HepG2 (cell line): Measurements from ENCODE around the gene GIMAP4. TPM values are rescaled to one million over a fixed set of nuclear protein-coding genes. Genes with fewer than 3 reads are reported as not detected.

Experiments used
- ATAC-seq: fragments of 200-7000 bp; cut with Tn5 transposase; 3 replicates; pipeline ENCODE4 v1.9.1; 2020; ENCODE audit warnings: mild to moderate bottlenecking, moderate library complexity
- BruUV-seq: library from RNA; stranded (reverse); fragments of 400-500 nt; replicated peaks from 2 replicates; lab custom pipeline; 2021; lab: Mats Ljungman, UMichigan
- CTCF ChIA-PET: fragments of 300-600 bp; formaldehyde crosslinking; extraction: SDS; loops from one replicate; lab custom pipeline; 2021; ENCODE audit warnings: low total read pairs, inconsistent platforms, low intra/inter-chr PET ratio; lab: Yijun Ruan, JAX
- POLR2A ChIA-PET: fragments of 350-600 bp; sonication (Branson Sonifier 250); formaldehyde crosslinking; loops from one replicate; lab custom pipeline; 2020; ENCODE audit warnings: antibody characterized with exemption, inconsistent platforms; lab: Yijun Ruan, JAX
- DNase-seq: peaks from one replicate; pipeline ENCODE4 v3.0.0-alpha.2; 2015; ENCODE audit warnings: low spot score
- FAIRE-seq: peaks from 3 replicates; lab custom pipeline; 2011; peaks lifted over from hg19 to GRCh38; lab: Jason Lieb, UNC
- H2AFZ ChIP-seq: one replicate; pipeline ENCODE4 v1.6.1; 2011; ENCODE audit warnings: low read length, inconsistent platforms
- H3K27ac ChIP-seq: fragments of 300-600 bp; 3 replicates; pipeline ENCODE4 v1.8.0; 2011; ENCODE audit warnings: mixed run types, mild to moderate bottlenecking, mixed read lengths, low read length, inconsistent platforms; ENCODE audit not compliant: insufficient read depth; ENCODE audit errors: extremely low read length
- H3K27me3 ChIP-seq, 2 experiments: fragments of 200-600 bp in 1 of 2; 2 replicates in 1 of 2; 3 replicates in 1 of 2; pipeline versions ENCODE4 v1.6.0 to v1.8.0; 2011; ENCODE audit warnings: low read length in 2 of 2, mild to moderate bottlenecking in 2 of 2, moderate library complexity in 2 of 2, inconsistent platforms in 1 of 2; ENCODE audit not compliant: insufficient read depth in 2 of 2, control insufficient read depth in 1 of 2
- H3K36me3 ChIP-seq, 2 experiments: fragments of 200-600 bp in 1 of 2; replicated peaks in 1 of 2; 2 replicates in 1 of 2; 3 replicates in 1 of 2; pipeline versions ENCODE4 v1.5.1 to v1.8.0; 2011; ENCODE audit warnings: low read length in 2 of 2, inconsistent platforms in 1 of 2; ENCODE audit not compliant: insufficient read depth in 2 of 2, control insufficient read depth in 1 of 2
- H3K4me1 ChIP-seq: 2 replicates; pipeline ENCODE4 v1.5.1; 2012; ENCODE audit warnings: low read length, inconsistent platforms; ENCODE audit not compliant: insufficient read depth
- H3K4me2 ChIP-seq: 2 replicates; pipeline ENCODE4 v1.6.0; 2011; ENCODE audit warnings: low read depth, low read length, inconsistent platforms
- H3K4me3 ChIP-seq, 3 experiments: fragments of 200-600 bp in 1 of 3; sonication (generic), shearing (Covaris generic) in 1 of 3; replicated peaks in 1 of 3; 2 replicates each; pipeline ENCODE4 v1.5.1; 2011 to 2016; ENCODE audit warnings: low read length in 3 of 3, inconsistent platforms in 2 of 3, low read depth in 2 of 3, mild to moderate bottlenecking in 2 of 3, control low read depth in 1 of 3, mixed read lengths in 1 of 3; ENCODE audit not compliant: insufficient read depth in 1 of 3
- H3K79me2 ChIP-seq: one replicate; pipeline ENCODE4 v1.6.1; 2011; ENCODE audit warnings: low read length, inconsistent platforms; ENCODE audit not compliant: insufficient read depth
- H3K9ac ChIP-seq: 2 replicates; pipeline ENCODE4 v1.6.0; 2011; ENCODE audit warnings: mild to moderate bottlenecking, low read depth, low read length, inconsistent platforms; ENCODE audit not compliant: insufficient read depth
- H3K9me3 ChIP-seq: 2 replicates; pipeline ENCODE4 v1.5.1; 2012; ENCODE audit warnings: mild to moderate bottlenecking, low read length
- H4K20me1 ChIP-seq: 2 replicates; pipeline ENCODE4 v1.6.0; 2011; ENCODE audit warnings: inconsistent platforms, mild to moderate bottlenecking, low read length, moderate library complexity; ENCODE audit not compliant: insufficient read depth
- BCL6 ChIP-seq: IDR thresholded peaks from 2 replicates; pipeline ENCODE4 v1.6.1; 2016; ENCODE audit warnings: missing genetic modification reagents, missing compliant biosample characterization
- FOSL1 ChIP-seq: sonication (generic); formaldehyde crosslinking; IDR thresholded peaks from 2 replicates; pipeline ENCODE4 v1.9.0; 2021; ENCODE audit warnings: missing genetic modification reagents, borderline replicate concordance
- HDAC2 ChIP-seq: sonication (generic); formaldehyde crosslinking; IDR thresholded peaks from 2 replicates; pipeline ENCODE4 v1.4.0; 2020; ENCODE audit warnings: missing genetic modification reagents
- MZF1 ChIP-seq: sonication (generic); formaldehyde crosslinking; IDR thresholded peaks from 2 replicates; pipeline ENCODE4 v1.8.1; 2023; ENCODE audit warnings: mild to moderate bottlenecking, missing genetic modification reagents, borderline replicate concordance
- SALL2 ChIP-seq: sonication (generic); formaldehyde crosslinking; IDR thresholded peaks from 2 replicates; pipeline ENCODE4 v1.8.1; 2023; ENCODE audit warnings: mild to moderate bottlenecking, missing genetic modification reagents, inconsistent platforms
- SOX6 ChIP-seq, 2 experiments: fragments of 450-650 bp in 1 of 2; sonication (generic) in 1 of 2; formaldehyde crosslinking in 1 of 2; IDR thresholded peaks; 2 replicates each; pipeline versions ENCODE4 v1.4.0 to v1.6.1; 2017 to 2020; ENCODE audit warnings: antibody characterized with exemption in 1 of 2, mild to moderate bottlenecking in 1 of 2, missing genetic modification reagents in 1 of 2
- SPEN ChIP-seq: sonication (generic); formaldehyde crosslinking; IDR thresholded peaks from 2 replicates; pipeline ENCODE4 v1.5.1; 2020; ENCODE audit warnings: low read depth, mild to moderate bottlenecking, missing genetic modification reagents
- ZMAT3 ChIP-seq: sonication (generic); formaldehyde crosslinking; conservative IDR thresholded peaks from 2 replicates; pipeline ENCODE4 v1.7.0; 2021; ENCODE audit warnings: missing genetic modification reagents
- ZNF225 ChIP-seq: sonication (generic); formaldehyde crosslinking; IDR thresholded peaks from 2 replicates; pipeline ENCODE4 v1.4.0; 2020; ENCODE audit warnings: mild to moderate bottlenecking, missing genetic modification reagents
- WGBS: methylation state at CpG from one replicate; pipeline ENCODE4 v1.1.6; 2017; ENCODE audit warnings: low lambda C conversion rate; 5-methylcytosine and 5-hydroxymethylcytosine counted together
- in situ Hi-C: cut with HindIII; loops from 2 replicates; pipeline ENCODE4 v1.10.0; 2017; ENCODE audit warnings: low pct_unique_long_range_greater_than_20kb; ENCODE audit not compliant: extremely low pct_ligation_motif_present
- intact Hi-C: fragments of 100-400 bp; cut with micrococcal nuclease; formaldehyde crosslinking; loops from one replicate; pipeline ENCODE4 v1.10.0; 2022; ENCODE audit not compliant: unreplicated experiment
- polyA plus RNA-seq, 8 experiments: library from polyadenylated mRNA; depleted of rRNA in 3 of 8; stranded (reverse) in 7 of 8; unstranded in 1 of 8; fragments of >200 nt; fragmentation: Illumina TruSeq in 4 of 8; extraction: Trizol in 4 of 8; gene quantifications; 2 replicates each; pipeline versions ENCODE4 v1.2.1 to v1.2.3, GENCODE V29; 2011 to 2016; ENCODE audit warnings: low read depth in 4 of 8, missing spikeins in 1 of 8, mixed read lengths in 1 of 8; ENCODE audit not compliant: insufficient read depth in 1 of 8
- total RNA-seq, 5 experiments: library from RNA; depleted of rRNA; stranded (reverse); fragments of >200 nt; fragmentation: Illumina TruSeq; extraction: Trizol; gene quantifications; 2 replicates each; pipeline ENCODE4 v1.2.3, GENCODE V29; 2016; ENCODE audit warnings: low read depth in 1 of 5
- TF ChIP-seq, protein P1 (sequence below): IDR thresholded peaks from 2 replicates; pipeline ENCODE4 v1.6.1; 2016
- TF ChIP-seq, protein P2 (sequence below): sonication (generic); formaldehyde crosslinking; IDR thresholded peaks from 2 replicates; pipeline ENCODE4 v1.5.1; 2020; ENCODE audit warnings: missing genetic modification reagents, mild to moderate bottlenecking, borderline replicate concordance

GIMAP4 gene
- total and polyA plus RNA-seq, 2 of the 13 experiments (the other 11 are each of a cell fraction or from before 2014, with no cell fraction given): not detected

DNA sequence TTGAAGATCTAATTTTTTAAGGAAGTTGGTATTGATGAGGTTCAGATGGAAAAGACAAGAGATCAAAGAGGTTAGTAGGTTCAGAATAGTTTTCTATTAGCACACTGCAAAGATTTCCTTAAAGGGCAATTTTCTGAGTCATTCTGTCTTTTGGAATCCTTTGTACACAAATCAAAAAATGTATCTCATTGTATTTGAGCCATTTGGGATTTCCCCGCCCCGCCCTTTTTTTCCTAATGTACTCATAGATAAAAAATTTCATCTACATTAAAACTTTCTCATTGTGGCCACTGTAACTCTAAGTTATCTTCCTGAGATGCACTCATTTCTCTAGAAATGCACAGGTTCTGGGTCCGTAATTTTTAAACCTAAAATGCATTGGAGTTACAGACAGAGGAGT, 52.9 kb downstream of the GIMAP4 start (continued):
- TF ChIP-seq, protein P1, sequence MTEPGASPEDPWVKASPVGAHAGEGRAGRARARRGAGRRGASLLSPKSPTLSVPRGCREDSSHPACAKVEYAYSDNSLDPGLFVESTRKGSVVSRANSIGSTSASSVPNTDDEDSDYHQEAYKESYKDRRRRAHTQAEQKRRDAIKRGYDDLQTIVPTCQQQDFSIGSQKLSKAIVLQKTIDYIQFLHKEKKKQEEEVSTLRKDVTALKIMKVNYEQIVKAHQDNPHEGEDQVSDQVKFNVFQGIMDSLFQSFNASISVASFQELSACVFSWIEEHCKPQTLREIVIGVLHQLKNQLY (CRISPR knock-in tag): no peak

DNA sequence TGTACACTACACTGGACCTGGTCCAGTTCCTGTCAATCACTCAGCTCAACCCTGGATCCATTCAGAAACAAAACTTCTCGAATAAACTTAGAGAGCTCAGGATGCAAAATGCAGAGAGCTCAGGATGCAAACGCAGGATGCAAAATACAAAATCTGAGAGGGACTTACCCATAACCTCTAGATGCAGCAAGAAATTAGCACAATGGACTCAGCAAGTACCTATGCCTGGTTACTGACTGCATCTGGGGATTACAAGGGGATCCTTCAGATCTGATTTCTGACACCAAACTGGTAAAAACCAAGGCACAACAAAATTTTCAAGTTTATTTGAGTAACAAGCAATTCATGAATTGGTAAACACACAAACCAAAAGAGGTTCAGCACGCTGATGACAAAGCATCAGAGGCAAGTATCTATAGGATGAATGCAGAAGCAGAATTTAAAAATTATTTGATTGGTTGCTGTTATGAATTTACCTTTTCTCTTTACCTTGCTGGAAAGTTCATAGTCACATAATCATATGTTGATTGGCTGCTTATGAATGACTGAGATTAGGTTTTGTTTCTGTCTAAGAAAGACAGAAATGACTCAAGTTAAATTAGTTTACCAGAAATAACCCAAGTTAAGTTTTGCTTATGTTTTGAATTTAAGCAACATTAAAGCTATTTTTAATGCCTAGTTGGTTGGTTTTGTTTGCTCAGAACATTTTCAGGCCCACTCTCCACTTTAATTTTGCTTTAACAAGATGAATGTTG, 53.6 kb downstream of the GIMAP4 start:
- BruUV-seq: no TSS peak
- Histone ChIP-seq H3K4me3 (no peak overlapping the region), H3K4me2 (no peak overlapping the region), H4K20me1 (no peaks in the 10 kb centered on the region), H3K4me1 (no peaks in the 10 kb centered on the region), H3K27me3 (no peaks in the 10 kb centered on the region), H2AFZ (no peak overlapping the region), H3K27ac (no peak overlapping the region), H3K79me2 (no peaks in the 10 kb centered on the region), H3K36me3 (no peaks in the 10 kb centered on the region), H3K9me3 (no peaks in the 10 kb centered on the region), H3K9ac (no peak overlapping the region)
- in situ Hi-C loops (no loop called here), intact Hi-C loops (no loop called here)
- TF ChIP-seq SOX6 (IDR thresholded peaks at IDR 0.05) (no peak), SOX6 (CRISPR knock-in tag; IDR thresholded peaks at IDR 0.05) (no peak), ZNF225 (CRISPR knock-in tag) (no peak), BCL6 (CRISPR knock-in tag) (no peak), SPEN (CRISPR knock-in tag) (no peak), FOSL1 (no peak), ZMAT3 (CRISPR knock-in tag) (no peak), SALL2 (no peak), MZF1 (CRISPR knock-in tag) (no peak), HDAC2 (no peak)
- TF ChIP-seq, protein P2, sequence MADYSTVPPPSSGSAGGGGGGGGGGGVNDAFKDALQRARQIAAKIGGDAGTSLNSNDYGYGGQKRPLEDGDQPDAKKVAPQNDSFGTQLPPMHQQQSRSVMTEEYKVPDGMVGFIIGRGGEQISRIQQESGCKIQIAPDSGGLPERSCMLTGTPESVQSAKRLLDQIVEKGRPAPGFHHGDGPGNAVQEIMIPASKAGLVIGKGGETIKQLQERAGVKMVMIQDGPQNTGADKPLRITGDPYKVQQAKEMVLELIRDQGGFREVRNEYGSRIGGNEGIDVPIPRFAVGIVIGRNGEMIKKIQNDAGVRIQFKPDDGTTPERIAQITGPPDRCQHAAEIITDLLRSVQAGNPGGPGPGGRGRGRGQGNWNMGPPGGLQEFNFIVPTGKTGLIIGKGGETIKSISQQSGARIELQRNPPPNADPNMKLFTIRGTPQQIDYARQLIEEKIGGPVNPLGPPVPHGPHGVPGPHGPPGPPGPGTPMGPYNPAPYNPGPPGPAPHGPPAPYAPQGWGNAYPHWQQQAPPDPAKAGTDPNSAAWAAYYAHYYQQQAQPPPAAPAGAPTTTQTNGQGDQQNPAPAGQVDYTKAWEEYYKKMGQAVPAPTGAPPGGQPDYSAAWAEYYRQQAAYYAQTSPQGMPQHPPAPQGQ (CRISPR knock-in tag): no peak
- POLR2A ChIA-PET: no interaction called here
- CTCF ChIA-PET: no interaction called here
- ATAC-seq (no peak), FAIRE-seq (no peak), DNase-seq (no peak)
- 0% methylated on average over 3 of the region's 3 CpGs for WGBS
